HepG2 (cell line): Measurements from ENCODE around the gene INO80C. TPM values are rescaled to one million over a fixed set of nuclear protein-coding genes. Genes with fewer than 3 reads are reported as not detected.

Experiments used
- ATAC-seq: fragments of 200-7000 bp; cut with Tn5 transposase; 3 replicates; pipeline ENCODE4 v1.9.1; 2020; ENCODE audit warnings: mild to moderate bottlenecking, moderate library complexity
- BruUV-seq: library from RNA; stranded (reverse); fragments of 400-500 nt; replicated peaks from 2 replicates; lab custom pipeline; 2021; lab: Mats Ljungman, UMichigan
- CTCF ChIA-PET: fragments of 300-600 bp; formaldehyde crosslinking; extraction: SDS; loops from one replicate; lab custom pipeline; 2021; ENCODE audit warnings: low total read pairs, inconsistent platforms, low intra/inter-chr PET ratio; lab: Yijun Ruan, JAX
- POLR2A ChIA-PET: fragments of 350-600 bp; sonication (Branson Sonifier 250); formaldehyde crosslinking; loops from one replicate; lab custom pipeline; 2020; ENCODE audit warnings: antibody characterized with exemption, inconsistent platforms; lab: Yijun Ruan, JAX
- DNase-seq: peaks from one replicate; pipeline ENCODE4 v3.0.0-alpha.2; 2015; ENCODE audit warnings: low spot score
- FAIRE-seq: peaks from 3 replicates; lab custom pipeline; 2011; peaks lifted over from hg19 to GRCh38; lab: Jason Lieb, UNC
- H2AFZ ChIP-seq: one replicate; pipeline ENCODE4 v1.6.1; 2011; ENCODE audit warnings: low read length, inconsistent platforms
- H3K27ac ChIP-seq: fragments of 300-600 bp; 3 replicates; pipeline ENCODE4 v1.8.0; 2011; ENCODE audit warnings: mixed run types, mild to moderate bottlenecking, mixed read lengths, low read length, inconsistent platforms; ENCODE audit not compliant: insufficient read depth; ENCODE audit errors: extremely low read length
- H3K27me3 ChIP-seq, 2 experiments: fragments of 200-600 bp in 1 of 2; 2 replicates in 1 of 2; 3 replicates in 1 of 2; pipeline versions ENCODE4 v1.6.0 to v1.8.0; 2011; ENCODE audit warnings: low read length in 2 of 2, mild to moderate bottlenecking in 2 of 2, moderate library complexity in 2 of 2, inconsistent platforms in 1 of 2; ENCODE audit not compliant: insufficient read depth in 2 of 2, control insufficient read depth in 1 of 2
- H3K36me3 ChIP-seq, 2 experiments: fragments of 200-600 bp in 1 of 2; replicated peaks in 1 of 2; 2 replicates in 1 of 2; 3 replicates in 1 of 2; pipeline versions ENCODE4 v1.5.1 to v1.8.0; 2011; ENCODE audit warnings: low read length in 2 of 2, inconsistent platforms in 1 of 2; ENCODE audit not compliant: insufficient read depth in 2 of 2, control insufficient read depth in 1 of 2
- H3K4me1 ChIP-seq: 2 replicates; pipeline ENCODE4 v1.5.1; 2012; ENCODE audit warnings: low read length, inconsistent platforms; ENCODE audit not compliant: insufficient read depth
- H3K4me2 ChIP-seq: 2 replicates; pipeline ENCODE4 v1.6.0; 2011; ENCODE audit warnings: low read depth, low read length, inconsistent platforms
- H3K4me3 ChIP-seq, 3 experiments: fragments of 200-600 bp in 1 of 3; sonication (generic), shearing (Covaris generic) in 1 of 3; replicated peaks in 1 of 3; 2 replicates each; pipeline ENCODE4 v1.5.1; 2011 to 2016; ENCODE audit warnings: low read length in 3 of 3, inconsistent platforms in 2 of 3, low read depth in 2 of 3, mild to moderate bottlenecking in 2 of 3, control low read depth in 1 of 3, mixed read lengths in 1 of 3; ENCODE audit not compliant: insufficient read depth in 1 of 3
- H3K79me2 ChIP-seq: one replicate; pipeline ENCODE4 v1.6.1; 2011; ENCODE audit warnings: low read length, inconsistent platforms; ENCODE audit not compliant: insufficient read depth
- H3K9ac ChIP-seq: 2 replicates; pipeline ENCODE4 v1.6.0; 2011; ENCODE audit warnings: mild to moderate bottlenecking, low read depth, low read length, inconsistent platforms; ENCODE audit not compliant: insufficient read depth
- H3K9me3 ChIP-seq: 2 replicates; pipeline ENCODE4 v1.5.1; 2012; ENCODE audit warnings: mild to moderate bottlenecking, low read length
- H4K20me1 ChIP-seq: 2 replicates; pipeline ENCODE4 v1.6.0; 2011; ENCODE audit warnings: inconsistent platforms, mild to moderate bottlenecking, low read length, moderate library complexity; ENCODE audit not compliant: insufficient read depth
- BRD4 ChIP-seq: sonication (generic); formaldehyde crosslinking; IDR thresholded peaks from 2 replicates; pipeline ENCODE4 v1.4.0; 2020; ENCODE audit warnings: missing genetic modification reagents
- CAMTA2 ChIP-seq: sonication (generic); formaldehyde crosslinking; IDR thresholded peaks from 2 replicates; pipeline ENCODE4 v1.4.0; 2020; ENCODE audit warnings: mild to moderate bottlenecking, missing genetic modification reagents, borderline replicate concordance
- CCDC6 ChIP-seq: sonication (generic); formaldehyde crosslinking; IDR thresholded peaks from 2 replicates; pipeline ENCODE4 v1.8.1; 2022; ENCODE audit warnings: mild to moderate bottlenecking, missing genetic modification reagents, moderate library complexity
- DDIT3 ChIP-seq: sonication (generic); formaldehyde crosslinking; IDR thresholded peaks from 2 replicates; pipeline ENCODE4 v1.4.0; 2020; ENCODE audit warnings: mild to moderate bottlenecking, missing genetic modification reagents
- HMG20A ChIP-seq: IDR thresholded peaks from 2 replicates; pipeline ENCODE4 v1.6.1; 2016; ENCODE audit warnings: borderline replicate concordance
- IRF9 ChIP-seq: sonication (generic); formaldehyde crosslinking; IDR thresholded peaks from 2 replicates; pipeline ENCODE4 v1.8.0; 2022; ENCODE audit warnings: missing genetic modification reagents, mild to moderate bottlenecking, borderline replicate concordance
- KLF12 ChIP-seq: sonication (generic); formaldehyde crosslinking; IDR thresholded peaks from 2 replicates; pipeline ENCODE4 v1.4.0; 2020; ENCODE audit warnings: missing genetic modification reagents, borderline replicate concordance
- MED1 ChIP-seq: sonication (generic); formaldehyde crosslinking; IDR thresholded peaks from 2 replicates; pipeline ENCODE4 v1.4.0; 2020; ENCODE audit warnings: missing genetic modification reagents
- MLLT10 ChIP-seq: sonication (generic); formaldehyde crosslinking; IDR thresholded peaks from 2 replicates; pipeline ENCODE4 v1.4.0; 2020; ENCODE audit warnings: missing genetic modification reagents
- NFIC ChIP-seq: IDR thresholded peaks from 2 replicates; pipeline ENCODE4 v1.6.1; 2012; ENCODE audit warnings: mild to moderate bottlenecking, low read length, inconsistent platforms
- SCMH1 ChIP-seq: sonication (generic); formaldehyde crosslinking; IDR thresholded peaks from 2 replicates; pipeline ENCODE4 v1.9.0; 2021; ENCODE audit warnings: missing genetic modification reagents, mild to moderate bottlenecking, borderline replicate concordance
- TBL1XR1 ChIP-seq: fragments of 150-350 bp; IDR thresholded peaks from 2 replicates; pipeline ENCODE4 v1.6.1; 2014; ENCODE audit warnings: borderline replicate concordance, low read length; ENCODE audit not compliant: partially characterized antibody
- ZNF331 ChIP-seq: sonication (generic); formaldehyde crosslinking; IDR thresholded peaks from 2 replicates; pipeline ENCODE4 v1.4.0; 2020; ENCODE audit warnings: missing genetic modification reagents
- ZNF513 ChIP-seq: sonication (generic); formaldehyde crosslinking; conservative IDR thresholded peaks from 2 replicates; pipeline ENCODE4 v1.5.0; 2020; ENCODE audit warnings: missing genetic modification reagents
- ZNF616 ChIP-seq: sonication (generic); formaldehyde crosslinking; IDR thresholded peaks from 2 replicates; pipeline ENCODE4 v1.5.0; 2020; ENCODE audit warnings: low read depth, mild to moderate bottlenecking, missing genetic modification reagents
- WGBS: methylation state at CpG from one replicate; pipeline ENCODE4 v1.1.6; 2017; ENCODE audit warnings: low lambda C conversion rate; 5-methylcytosine and 5-hydroxymethylcytosine counted together
- in situ Hi-C: cut with HindIII; loops from 2 replicates; pipeline ENCODE4 v1.10.0; 2017; ENCODE audit warnings: low pct_unique_long_range_greater_than_20kb; ENCODE audit not compliant: extremely low pct_ligation_motif_present
- intact Hi-C: fragments of 100-400 bp; cut with micrococcal nuclease; formaldehyde crosslinking; loops from one replicate; pipeline ENCODE4 v1.10.0; 2022; ENCODE audit not compliant: unreplicated experiment
- polyA plus RNA-seq, 8 experiments: library from polyadenylated mRNA; depleted of rRNA in 3 of 8; stranded (reverse) in 7 of 8; unstranded in 1 of 8; fragments of >200 nt; fragmentation: Illumina TruSeq in 4 of 8; extraction: Trizol in 4 of 8; gene quantifications; 2 replicates each; pipeline versions ENCODE4 v1.2.1 to v1.2.3, GENCODE V29; 2011 to 2016; ENCODE audit warnings: low read depth in 4 of 8, missing spikeins in 1 of 8, mixed read lengths in 1 of 8; ENCODE audit not compliant: insufficient read depth in 1 of 8
- total RNA-seq, 5 experiments: library from RNA; depleted of rRNA; stranded (reverse); fragments of >200 nt; fragmentation: Illumina TruSeq; extraction: Trizol; gene quantifications; 2 replicates each; pipeline ENCODE4 v1.2.3, GENCODE V29; 2016; ENCODE audit warnings: low read depth in 1 of 5
- TF ChIP-seq, protein P1 (sequence below): sonication (generic); formaldehyde crosslinking; IDR thresholded peaks from 2 replicates; pipeline ENCODE4 v1.4.0; 2020; ENCODE audit warnings: missing genetic modification reagents, low read depth, mild to moderate bottlenecking, borderline replicate concordance

Gene INO80C
- total and polyA plus RNA-seq, 2 of the 13 experiments (the other 11 are each of a cell fraction or from before 2014, with no cell fraction given): 8.2 to 15.4 TPM

DNA sequence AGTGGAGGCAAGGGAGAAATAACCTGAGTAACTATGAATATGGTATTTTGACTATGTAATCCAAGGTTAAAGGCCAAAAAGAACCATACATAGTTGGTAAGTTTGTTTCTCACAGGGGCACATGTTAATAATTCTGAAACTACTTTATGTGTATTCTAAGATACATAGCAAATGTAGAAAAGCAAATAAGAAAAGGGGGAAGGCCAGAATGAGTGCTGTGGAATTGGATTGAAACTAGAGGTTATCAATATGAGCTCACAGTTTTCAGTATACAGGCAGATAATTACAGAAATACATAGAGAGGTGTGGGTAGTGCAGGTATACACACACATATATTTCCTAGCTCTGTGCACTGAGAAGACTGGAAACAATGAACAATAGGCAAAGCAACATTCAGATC, 13.7 kb downstream of the INO80C start:
- Histone ChIP-seq H3K4me3 (no peak overlapping the region), H3K4me1 (peaks cover 91% of the 10 kb centered on the region), H3K79me2 (peaks cover 22% of the 10 kb centered on the region), H3K9me3 (no peaks in the 10 kb centered on the region), H4K20me1 (no peaks in the 10 kb centered on the region), H3K36me3 (no peaks in the 10 kb centered on the region), H3K27me3 (no peaks in the 10 kb centered on the region; a peak in 1 of 5 replicates), H3K9ac (no peak overlapping the region), H3K4me2 (no peak overlapping the region), H2AFZ (no peak overlapping the region), H3K27ac (no peak overlapping the region)
- ChIA-PET POLR2A (no interaction called here), CTCF (no interaction called here)
- no peak for TF ChIP-seq CAMTA2
- no peak for TF ChIP-seq KLF12 (CRISPR knock-in tag)
- no peak for FAIRE-seq
- in situ Hi-C loops (no loop called here), intact Hi-C loops (no loop called here)
- no peak for ATAC-seq
- DNase-seq: no peak
- no TSS peak for BruUV-seq

DNA sequence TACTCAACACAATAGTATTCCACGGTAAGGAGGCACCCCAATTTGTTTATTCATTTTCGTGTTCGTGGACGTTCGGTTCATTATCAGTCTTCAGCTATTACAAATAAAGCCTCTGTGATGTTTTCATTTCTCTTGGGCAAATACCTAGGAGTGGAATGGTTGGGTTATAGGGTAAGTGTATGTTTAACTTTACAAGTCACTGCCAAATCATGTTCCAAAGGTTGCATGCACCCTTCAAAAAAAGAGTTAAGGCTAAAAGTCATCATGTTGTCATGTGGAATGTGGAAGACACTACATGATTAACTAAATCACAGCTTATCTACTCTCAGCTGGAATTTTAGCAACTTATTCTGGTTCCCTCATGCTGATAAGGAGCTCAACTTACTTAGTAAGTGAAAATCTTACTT, 15.8 kb downstream of the INO80C start:
- Histone ChIP-seq H3K9ac (peak overlapping the region; percentile 51; the same call in 1 of the 2 replicates), H3K79me2 (peaks cover 25% of the 10 kb centered on the region), H3K36me3 (no peaks in the 10 kb centered on the region), H3K27ac (peak overlapping the region; percentile 84), H2AFZ (no peak overlapping the region), H3K4me3 (peak overlapping the region in 2 of 3 experiments; percentile 11 to 19; a peak in 2 of 6 replicates), H3K4me2 (peak overlapping the region; percentile 64), H4K20me1 (no peaks in the 10 kb centered on the region), H3K9me3 (no peaks in the 10 kb centered on the region), H3K4me1 (peaks cover 89% of the 10 kb centered on the region), H3K27me3 (no peaks in the 10 kb centered on the region; a peak in 1 of 5 replicates)
- in situ Hi-C loops: no loop called here
- POLR2A ChIA-PET: interaction anchor here (0.8 to 1.8 kb wide), 3 partner anchors 9 to 100 kb away, joined by 3 to 24 read pairs (median 4); partner anchors contain the start of genes GALNT1 and INO80C
- intact Hi-C loops: loop anchor here (1.0 kb wide), 1 partner anchor 15 kb away; the partner anchor contains the start of gene INO80C
- 1% methylated on average over 5 of the region's 5 CpGs for WGBS
- no TSS peak for BruUV-seq
- CTCF ChIA-PET: no interaction called here
- FAIRE-seq: peak; percentile 63
- peak; percentile 79 for ATAC-seq
- peak; percentile 92 for DNase-seq
- no peak for TF ChIP-seq BRD4 (CRISPR knock-in tag)
- no peak for TF ChIP-seq MLLT10 (CRISPR knock-in tag)
- no peak for TF ChIP-seq DDIT3 (CRISPR knock-in tag)
- no peak for TF ChIP-seq ZNF331
- TF ChIP-seq CCDC6 (CRISPR knock-in tag): no peak
- peak; percentile 54 for TF ChIP-seq NFIC
- peak; percentile 58; the same call in 1 of the 2 replicates for TF ChIP-seq HMG20A (CRISPR knock-in tag)
- TF ChIP-seq TBL1XR1: no peak
- no peak for TF ChIP-seq SCMH1 (CRISPR knock-in tag)
- no peak for TF ChIP-seq MED1 (CRISPR knock-in tag)
- no peak for TF ChIP-seq IRF9 (CRISPR knock-in tag)
- no peak for TF ChIP-seq ZNF513 (CRISPR knock-in tag)
- no peak for TF ChIP-seq ZNF616 (CRISPR knock-in tag)
- TF ChIP-seq, protein P1, sequence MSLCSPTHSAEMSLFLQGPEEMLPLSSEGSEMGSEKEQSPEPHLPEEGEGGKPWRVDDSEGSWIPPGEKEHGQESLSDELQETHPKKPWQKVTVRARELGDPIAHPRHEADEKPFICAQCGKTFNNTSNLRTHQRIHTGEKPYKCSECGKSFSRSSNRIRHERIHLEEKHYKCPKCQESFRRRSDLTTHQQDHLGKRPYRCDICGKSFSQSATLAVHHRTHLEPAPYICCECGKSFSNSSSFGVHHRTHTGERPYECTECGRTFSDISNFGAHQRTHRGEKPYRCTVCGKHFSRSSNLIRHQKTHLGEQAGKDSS (CRISPR knock-in tag): no peak
